ENCODE measurements around the gene COX14. TPM values are rescaled to one million over a fixed set of nuclear protein-coding genes. Genes with fewer than 3 reads are reported as not detected.
A peak's percentile ranks its signal among the peaks of the same experiment; 100 is the strongest.

Gene COX14
- 10 to 100 TPM; 29.4 to 45.5 (median 34.6) TPM for total RNA-seq

GRCh38 chr12:50111693-50112455 is at the start of gene COX14:
Gene COX14 (plus strand): TSS chr12:50112236. CDS start chr12:50120044, 7,808 bp downstream.
- H3K4me1 ChIP-seq: peaks cover 53% of the 10 kb centered on the region
- H3K36me3 ChIP-seq: peaks cover 6% of the 10 kb centered on the region
- under 1% methylated on average over 43 of the region's 59 CpGs for WGBS
- H3K4me3 ChIP-seq: peak within 1 kb of the TSS; percentile 77
- H3K27me3 ChIP-seq: no peaks in the 10 kb centered on the region
- H3K27ac ChIP-seq: peak within 1 kb of the TSS; percentile 96
- peak; percentile 93 to 96 for TF ChIP-seq POLR2A (IDR thresholded peaks at IDR 0.05)
- peak; percentile 84 to 94 (median 88) for TF ChIP-seq POLR2AphosphoS5 (IDR thresholded peaks at IDR 0.05)
- peak in 1 of 2 donors; percentile 98 for TF ChIP-seq CTCF (IDR thresholded peaks at IDR 0.05)
- TF ChIP-seq EP300 (IDR thresholded peaks at IDR 0.05): no peak
- no peaks in the 10 kb centered on the region for H3K9me3 ChIP-seq
- DNase-seq (ENCODE audit: low spot score in 2 of 2): peak; percentile 99

- DNase-seq (ENCODE audit: low spot score in 2 of 2): no peak
- Histone ChIP-seq H3K27ac (no peak overlapping the region), H3K4me3 (no peak overlapping the region), H3K36me3 (no peaks in the 10 kb centered on the region), H3K9me3 (no peaks in the 10 kb centered on the region), H3K27me3 (no peaks in the 10 kb centered on the region), H3K4me1 (peaks cover 3% of the 10 kb centered on the region)
- 80% methylated on average over 4 of the region's 5 CpGs for WGBS
- TF ChIP-seq POLR2AphosphoS5 (IDR thresholded peaks at IDR 0.05): no peak
- no peak for TF ChIP-seq EP300 (IDR thresholded peaks at IDR 0.05)
- no peak for TF ChIP-seq CTCF (IDR thresholded peaks at IDR 0.05)
- TF ChIP-seq POLR2A (IDR thresholded peaks at IDR 0.05): no peak
Measured at GRCh38 chr12:50062728-50063460, 49.1 kb upstream of the COX14 start.

- no peak for DNase-seq (ENCODE audit: low spot score in 2 of 2)
- TF ChIP-seq EP300 (IDR thresholded peaks at IDR 0.05) (no peak), POLR2AphosphoS5 (IDR thresholded peaks at IDR 0.05) (no peak), CTCF (IDR thresholded peaks at IDR 0.05) (no peak), POLR2A (IDR thresholded peaks at IDR 0.05) (no peak)
- H3K36me3 ChIP-seq: no peaks in the 10 kb centered on the region
- no peaks in the 10 kb centered on the region for H3K9me3 ChIP-seq
- 100% methylated on average over 1 of the region's 3 CpGs for WGBS
- no peaks in the 10 kb centered on the region for H3K27me3 ChIP-seq
- no peak overlapping the region for H3K27ac ChIP-seq
- peaks cover 8% of the 10 kb centered on the region for H3K4me1 ChIP-seq
- no peak overlapping the region for H3K4me3 ChIP-seq
Measured at GRCh38 chr12:50065726-50066310, 46.2 kb upstream of the COX14 start.

GRCh38 chr12:50066402-50066801 is 45.6 kb upstream of the COX14 start:
- Histone ChIP-seq H3K27me3 (no peaks in the 10 kb centered on the region), H3K36me3 (no peaks in the 10 kb centered on the region), H3K27ac (no peak overlapping the region), H3K9me3 (no peaks in the 10 kb centered on the region), H3K4me1 (peaks cover 10% of the 10 kb centered on the region), H3K4me3 (no peak overlapping the region)
- 49% methylated on average over 5 of the region's 5 CpGs for WGBS
- TF ChIP-seq CTCF (IDR thresholded peaks at IDR 0.05): no peak
- TF ChIP-seq POLR2A (IDR thresholded peaks at IDR 0.05): no peak
- no peak for TF ChIP-seq EP300 (IDR thresholded peaks at IDR 0.05)
- TF ChIP-seq POLR2AphosphoS5 (IDR thresholded peaks at IDR 0.05): no peak
- DNase-seq (ENCODE audit: low spot score in 2 of 2): no peak

- Histone ChIP-seq H3K4me1 (peaks cover 10% of the 10 kb centered on the region), H3K9me3 (no peaks in the 10 kb centered on the region), H3K4me3 (no peak overlapping the region), H3K36me3 (no peaks in the 10 kb centered on the region), H3K27ac (no peak overlapping the region), H3K27me3 (no peaks in the 10 kb centered on the region)
- TF ChIP-seq EP300 (IDR thresholded peaks at IDR 0.05) (no peak), POLR2A (IDR thresholded peaks at IDR 0.05) (no peak), POLR2AphosphoS5 (IDR thresholded peaks at IDR 0.05) (no peak)
- WGBS: 97% methylated on average over 5 of the region's 5 CpGs
- DNase-seq (ENCODE audit: low spot score in 2 of 2): no peak
Measured at GRCh38 chr12:50069069-50069468, 43.0 kb upstream of the COX14 start.

All from suprapubic skin (tissue), 4 donors.